GM19467 (cell line): ENCODE results near the gene SLC25A19.

Source experiments
- ATAC-seq: cut with Tn5 transposase; IDR thresholded peaks from one replicate; pipeline ENCODE4 v1.9.1; 2021; ENCODE audit warnings: mild to moderate bottlenecking, moderate library complexity; ENCODE audit not compliant: unreplicated experiment

The SLC25A19 gene

GRCh38 chr17:75241996-75242460 is 47.2 kb downstream of the SLC25A19 start:
- ATAC-seq: no peak

DNA sequence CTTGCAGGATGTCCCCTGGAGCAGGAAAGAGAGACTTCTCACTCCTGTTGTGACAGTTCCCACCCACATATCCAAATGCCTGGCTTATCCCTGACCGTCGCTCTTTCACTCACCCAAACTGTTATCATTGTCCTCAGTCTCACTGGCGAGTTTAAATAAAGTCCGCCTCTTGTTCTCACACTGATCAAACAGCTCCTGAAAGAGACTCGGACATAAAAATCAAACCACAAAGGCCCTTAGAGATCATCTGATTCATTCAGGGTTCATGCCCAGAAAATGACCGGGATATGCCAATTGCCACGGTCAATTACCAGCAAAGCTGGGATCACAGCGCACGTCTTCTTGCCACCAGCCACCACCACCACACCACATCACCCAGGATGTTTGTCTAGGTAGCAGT is 47.7 kb downstream of the SLC25A19 start:
- no peak for ATAC-seq

DNA sequence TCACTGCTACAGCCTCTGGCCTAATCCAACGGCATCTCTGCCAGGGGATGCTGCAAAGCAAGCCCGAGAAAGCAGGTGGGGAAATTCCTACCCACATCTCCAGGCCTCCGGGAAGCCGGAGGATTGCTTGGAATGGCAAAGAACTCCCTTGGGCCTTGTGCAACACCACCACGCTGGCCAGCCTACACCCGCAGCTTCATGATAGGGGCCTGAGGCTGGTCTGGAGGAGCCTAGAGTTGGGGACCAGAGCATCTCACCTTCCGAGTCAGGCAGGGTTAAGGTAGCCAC is 48.1 kb downstream of the SLC25A19 start:
- ATAC-seq: no peak

DNA sequence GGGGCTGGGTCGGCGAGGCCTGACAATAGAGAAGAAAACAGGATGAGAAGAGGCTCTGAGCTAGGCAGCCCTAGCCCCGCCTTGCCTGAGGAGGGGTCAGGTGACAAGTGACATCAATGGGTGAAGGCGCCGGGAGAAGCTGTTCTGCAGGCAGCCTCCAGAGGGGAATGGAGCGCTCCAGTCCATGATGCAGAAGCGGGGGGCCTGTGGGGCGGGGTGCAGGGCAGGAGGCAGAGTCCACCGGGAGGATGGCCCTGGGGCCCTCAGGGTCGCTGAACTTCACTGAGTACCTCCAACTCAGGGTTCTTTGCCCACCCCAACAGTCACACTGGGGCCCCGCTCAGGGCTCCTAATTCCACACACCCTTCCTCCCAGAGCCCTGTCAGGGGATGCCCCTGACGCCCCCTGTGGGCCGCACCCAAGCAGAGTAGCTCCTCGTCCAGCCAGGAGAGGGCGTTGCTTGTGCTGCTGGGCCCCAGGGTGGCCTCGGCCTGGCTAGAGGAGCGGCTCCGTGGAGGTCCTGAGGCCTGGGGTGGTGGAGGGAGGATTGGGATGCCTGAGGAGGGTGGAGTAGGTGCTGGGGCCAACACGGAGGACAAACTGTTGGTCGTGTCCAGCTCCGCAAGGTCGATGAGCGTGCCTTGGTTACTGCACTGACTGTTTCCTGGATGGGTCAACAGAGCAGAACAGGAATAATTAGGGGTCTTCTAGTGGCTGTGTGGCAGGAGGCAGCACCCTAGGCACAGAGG is 48.7 kb downstream of the SLC25A19 start:
- no peak for ATAC-seq

DNA sequence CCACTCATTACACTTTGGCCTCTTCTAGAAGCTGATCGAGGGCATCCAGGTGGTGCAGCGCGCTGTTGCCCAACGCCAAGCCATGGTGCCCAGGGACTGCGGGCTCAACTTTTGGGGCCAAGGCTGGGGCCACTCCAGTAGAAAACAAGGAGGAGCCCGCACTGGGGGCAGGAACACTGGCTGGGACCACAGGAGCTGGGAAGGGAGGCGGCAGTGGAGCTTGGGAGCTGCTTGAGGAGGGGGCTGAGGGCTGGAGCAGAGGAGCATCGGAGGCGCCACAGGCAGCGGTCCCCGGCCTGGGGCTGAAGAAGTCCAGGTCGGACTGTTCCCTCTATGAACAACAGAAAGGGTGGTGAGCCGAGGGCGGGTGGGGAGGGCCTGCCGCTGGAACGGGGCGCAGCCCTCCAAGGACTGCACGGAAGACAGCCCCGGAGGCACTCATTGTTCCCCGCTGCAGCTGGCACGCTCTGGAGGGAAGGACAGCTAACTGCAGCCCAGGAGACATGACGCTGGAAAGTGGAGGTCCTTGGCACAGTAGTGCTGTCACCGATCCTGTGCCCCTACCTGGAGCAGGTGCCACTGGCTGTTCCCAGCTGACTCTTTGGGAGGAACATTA is 49.3 kb downstream of the SLC25A19 start:
- ATAC-seq: no peak

GRCh38 chr17:75239214-75239613 is 50.0 kb downstream of the SLC25A19 start:
- no peak for ATAC-seq

DNA sequence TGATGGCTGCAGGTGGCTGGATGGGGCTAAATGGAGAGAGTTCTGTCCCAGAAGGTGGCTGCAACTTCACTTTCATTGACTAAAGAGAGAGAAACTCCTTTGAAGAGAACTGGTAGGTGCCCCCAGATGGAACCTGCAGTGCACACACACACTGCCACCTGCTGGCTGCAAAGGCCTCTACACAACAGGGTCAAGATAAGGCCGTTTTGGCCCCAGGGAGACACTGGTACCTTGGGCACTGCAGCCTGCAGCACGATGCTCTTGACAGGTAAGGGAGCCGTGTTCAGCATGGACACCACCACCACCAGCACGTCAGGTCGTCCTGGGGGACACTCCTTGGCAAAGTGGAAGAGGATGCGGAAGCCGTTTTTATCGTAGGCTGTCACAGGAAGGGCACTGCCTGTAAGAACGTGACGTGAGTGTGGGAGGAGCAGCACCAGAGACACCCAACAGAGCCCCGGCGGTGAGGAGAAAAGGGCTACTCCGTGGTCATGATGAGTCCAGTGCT is 50.5 kb downstream of the SLC25A19 start:
- no peak for ATAC-seq

- ATAC-seq: no peak
Measured at GRCh38 chr17:75238020-75238580, 51.1 kb downstream of the SLC25A19 start.

- no peak for ATAC-seq
Measured at GRCh38 chr17:75237100-75238014, 51.9 kb downstream of the SLC25A19 start.

- ATAC-seq: no peak
Measured at GRCh38 chr17:75232786-75233185, 56.4 kb downstream of the SLC25A19 start.

DNA sequence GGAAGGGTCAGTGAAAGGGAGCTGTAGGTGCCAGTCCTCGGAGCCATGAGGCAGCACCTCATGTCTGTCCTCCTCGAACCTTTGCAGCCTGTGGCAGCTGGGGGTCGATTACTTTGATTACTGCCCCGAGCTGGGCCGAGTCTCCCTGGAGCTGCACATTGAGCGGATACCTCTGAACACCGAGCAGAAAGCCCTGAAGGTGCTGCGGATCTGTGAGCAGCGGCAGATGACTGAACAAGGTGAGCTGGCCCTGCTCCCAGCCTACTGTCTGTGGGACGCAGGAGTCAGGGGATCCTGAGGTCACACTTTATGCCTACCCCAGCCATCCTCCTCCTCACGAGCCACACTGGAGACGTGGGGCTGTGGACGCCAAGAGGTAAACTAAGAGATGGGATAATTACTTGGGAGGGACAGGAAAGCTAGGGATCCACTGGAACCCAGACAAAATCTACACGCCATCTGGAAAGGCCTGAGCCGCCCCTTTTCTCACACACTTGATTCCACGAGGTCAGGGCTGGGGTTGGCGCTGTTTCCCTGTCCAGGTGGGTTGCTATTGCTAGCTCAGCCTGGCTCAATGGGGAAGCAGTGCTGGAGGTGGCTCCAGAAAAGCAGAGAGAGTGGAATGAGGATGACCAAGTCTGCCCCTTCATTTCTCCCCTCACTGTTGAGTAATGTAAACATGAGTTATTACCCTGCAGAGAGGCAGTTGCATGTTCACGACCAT is 57.3 kb downstream of the SLC25A19 start:
- no peak for ATAC-seq

- ATAC-seq: no peak
Measured at GRCh38 chr17:75231071-75231470, 58.2 kb downstream of the SLC25A19 start.

- no peak for ATAC-seq
Measured at GRCh38 chr17:75228847-75229246, 60.4 kb downstream of the SLC25A19 start.

- ATAC-seq: no peak
Measured at GRCh38 chr17:75228305-75228704, 60.9 kb downstream of the SLC25A19 start.

DNA sequence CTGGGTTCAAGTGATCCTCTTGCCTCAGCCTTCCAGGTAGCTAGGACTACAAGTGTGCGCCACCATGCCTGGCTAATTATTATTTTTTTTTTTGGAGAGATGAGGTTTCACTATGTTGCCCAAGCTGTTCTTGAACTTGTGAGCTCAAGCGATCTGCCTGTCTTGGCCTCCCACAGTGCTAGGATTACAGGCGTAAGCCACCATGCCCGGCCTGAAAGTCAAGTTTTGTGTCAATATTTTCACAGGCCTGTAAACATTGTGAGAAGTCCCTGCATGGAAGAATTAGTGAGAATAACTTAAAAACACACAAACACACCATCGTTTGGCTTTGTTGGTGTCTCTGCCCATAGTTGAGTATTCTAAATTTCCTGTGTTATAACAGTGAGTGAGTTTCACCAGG is 61.5 kb downstream of the SLC25A19 start:
- ATAC-seq: no peak

- ATAC-seq: no peak
Measured at GRCh38 chr17:75225016-75225415, 64.2 kb downstream of the SLC25A19 start.
